Adrenal gland (tissue), 12 donors: ENCODE data around the gene STAT3. TPM values are rescaled to one million over a fixed set of nuclear protein-coding genes. Genes with fewer than 3 reads are reported as not detected.
A peak's percentile ranks its signal among the peaks of the same experiment; 100 is the strongest.

Source experiments
- DNase-seq, 7 donors: peaks; one replicate each; pipeline ENCODE4 v3.0.0-alpha.2; 2019 to 2020
- H3K27ac ChIP-seq, 5 donors: fragments of 200-600 bp; sonication (generic) in 4 of 5; 1 replicate in 3 of 5; 2 replicates in 2 of 5; pipeline versions ENCODE4 v1.5.1 to v1.8.0; 2016 to 2020; ENCODE audit warnings: mild to moderate bottlenecking in 1 of 5
- H3K27me3 ChIP-seq: fragments of 200-600 bp; 2 replicates; pipeline ENCODE4 v1.8.0; 2021
- H3K36me3 ChIP-seq, 2 donors: fragments of 200-600 bp; replicated peaks in 1 of 2; 1 replicate in 1 of 2; 2 replicates in 1 of 2; pipeline versions ENCODE4 v1.5.1 to v1.8.0; 2018 to 2022
- H3K4me1 ChIP-seq, 2 donors: fragments of 200-600 bp; replicated peaks in 1 of 2; 1 replicate in 1 of 2; 2 replicates in 1 of 2; pipeline versions ENCODE4 v1.5.1 to v1.8.0; 2018 to 2021
- H3K4me3 ChIP-seq, 4 donors: fragments of 200-600 bp; sonication (generic) in 3 of 4; one replicate each; pipeline ENCODE4 v1.5.1; 2016 to 2018
- H3K9me3 ChIP-seq, 3 donors: fragments of 200-600 bp; sonication (generic) in 1 of 3; replicated peaks in 1 of 3; 1 replicate in 2 of 3; 2 replicates in 1 of 3; pipeline versions ENCODE4 v1.5.1 to v1.8.0; 2016 to 2021
- POLR2A ChIP-seq, 2 donors: fragments of 450-650 bp; IDR thresholded peaks; one replicate each; pipeline ENCODE4 v1.6.1; 2017; ENCODE audit warnings: antibody characterized with exemption in 2 of 2, mild to moderate bottlenecking in 2 of 2, moderate library complexity in 1 of 2
- WGBS, 4 donors: extraction: QIAGEN DNeasy Blood & Tissue Kit in 2 of 4; methylation state at CpG; one replicate each; pipeline versions ENCODE4 v1.1.5 to v1.1.7; 2013 to 2017; 5-methylcytosine and 5-hydroxymethylcytosine counted together
- intact Hi-C, 2 donors: fragments of 100-400 bp; cut with DNase I; formaldehyde crosslinking; loops; one replicate each; pipeline versions ENCODE4 v1.14.1 to v1.15.0; 2022 to 2023
- polyA plus RNA-seq, 3 donors: library from polyadenylated mRNA; stranded (reverse); fragments of 200-250 nt in 2 of 3; fragments of 350-450 nt in 1 of 3; fragmentation: Illumina TruSeq in 1 of 3; extraction: RNeasy Lipid Tissue Mini Kit (QIAGEN cat#74804) in 1 of 3; gene quantifications; one replicate each; pipeline ENCODE4 v1.2.3, GENCODE V29; 2013 to 2014
- total RNA-seq, 9 donors: library from RNA; depleted of rRNA in 4 of 9; stranded (reverse); fragments of >200 nt in 4 of 9; fragments of 120-200 nt in 1 of 9; fragmentation: NEBNext Ultra II Directional in 1 of 9; extraction: Animal tissue kit (Norgen Biotek cat#: 25700) in 1 of 9; gene quantifications; one replicate each; pipeline versions ENCODE4 v1.1.0 to v1.2.4, GENCODE V29; 2013 to 2023
- TF ChIP-seq, protein P1 (sequence below), 6 experiments: fragments of 450-650 bp in 4 of 6; fragments of 200-600 bp in 2 of 6; sonication (generic) in 1 of 6; IDR thresholded peaks; 1 replicate in 5 of 6; 2 replicates in 1 of 6; pipeline versions ENCODE4 v1.5.1 to v1.8.0; 2016 to 2021; ENCODE audit warnings: antibody characterized with exemption in 6 of 6, mild to moderate bottlenecking in 2 of 6, moderate library complexity in 1 of 6
- donor health status: healthy with polysubstance abuse.
- donor health status: Bipolar disorder and iron deficiency.
- donor health status: DM: yes; HTN: yes; CAD: no.
- donor health status: DM: no; HTN: no; CAD: no.
- donor health status: DM: no; HTN: no; CAD: no.
- donor health status: DM: yes; HTN: yes; CAD: no.

The STAT3 gene
- total and polyA plus RNA-seq, 12 donors, result 31.0 to 282 (median 160) TPM

DNA sequence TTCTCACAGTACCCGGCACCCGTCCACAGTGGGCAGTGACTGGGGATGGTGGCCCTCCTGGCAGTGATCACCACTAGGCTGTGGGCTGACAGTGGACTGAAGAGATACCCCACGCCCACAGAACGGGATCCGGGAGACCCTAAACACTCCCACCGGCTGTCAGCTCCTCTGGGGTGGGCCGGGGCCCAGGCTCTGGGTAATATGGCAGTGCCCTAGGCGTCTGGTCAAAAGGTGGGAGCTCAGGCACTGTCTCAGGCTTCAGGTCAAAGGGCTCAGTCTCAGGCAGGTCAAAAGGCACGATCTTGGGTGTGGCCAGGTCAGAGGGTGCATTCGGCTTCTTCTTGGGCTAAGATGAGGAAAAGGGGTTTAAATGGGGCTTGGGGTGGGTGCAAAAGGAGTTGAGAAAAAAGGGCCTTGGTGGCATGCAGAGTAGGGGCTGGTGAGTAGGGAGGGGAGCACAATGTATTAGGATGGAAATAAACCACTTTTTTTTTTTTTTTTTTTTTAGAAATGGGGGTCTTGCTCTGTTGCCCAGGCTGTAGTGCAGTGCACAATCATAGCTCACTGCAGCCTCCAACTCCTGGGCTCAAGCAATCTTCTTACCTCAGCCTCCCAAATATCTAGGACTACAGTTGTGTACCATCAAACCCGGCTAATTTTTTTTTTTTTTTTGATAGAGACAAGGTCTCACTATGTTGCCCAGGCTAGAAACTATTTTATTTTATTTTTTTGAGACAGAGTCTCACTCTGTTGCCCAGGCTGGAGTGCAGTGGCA is 23.9 kb upstream of the STAT3 start:
- Histone ChIP-seq H3K27ac (peak overlapping the region in 1 of 5 donors; percentile 52), H3K36me3 (no peaks in the 10 kb centered on the region), H3K4me1 (peaks cover 23 to 41% of the 10 kb centered on the region in 2 donors), H3K27me3 (no peaks in the 10 kb centered on the region), H3K9me3 (no peaks in the 10 kb centered on the region), H3K4me3 (no peak overlapping the region)
- intact Hi-C loops, result no loop called here
- TF ChIP-seq POLR2A (IDR thresholded peaks at IDR 0.05), result no peak
- TF ChIP-seq, protein P1, sequence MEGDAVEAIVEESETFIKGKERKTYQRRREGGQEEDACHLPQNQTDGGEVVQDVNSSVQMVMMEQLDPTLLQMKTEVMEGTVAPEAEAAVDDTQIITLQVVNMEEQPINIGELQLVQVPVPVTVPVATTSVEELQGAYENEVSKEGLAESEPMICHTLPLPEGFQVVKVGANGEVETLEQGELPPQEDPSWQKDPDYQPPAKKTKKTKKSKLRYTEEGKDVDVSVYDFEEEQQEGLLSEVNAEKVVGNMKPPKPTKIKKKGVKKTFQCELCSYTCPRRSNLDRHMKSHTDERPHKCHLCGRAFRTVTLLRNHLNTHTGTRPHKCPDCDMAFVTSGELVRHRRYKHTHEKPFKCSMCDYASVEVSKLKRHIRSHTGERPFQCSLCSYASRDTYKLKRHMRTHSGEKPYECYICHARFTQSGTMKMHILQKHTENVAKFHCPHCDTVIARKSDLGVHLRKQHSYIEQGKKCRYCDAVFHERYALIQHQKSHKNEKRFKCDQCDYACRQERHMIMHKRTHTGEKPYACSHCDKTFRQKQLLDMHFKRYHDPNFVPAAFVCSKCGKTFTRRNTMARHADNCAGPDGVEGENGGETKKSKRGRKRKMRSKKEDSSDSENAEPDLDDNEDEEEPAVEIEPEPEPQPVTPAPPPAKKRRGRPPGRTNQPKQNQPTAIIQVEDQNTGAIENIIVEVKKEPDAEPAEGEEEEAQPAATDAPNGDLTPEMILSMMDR (IDR thresholded peaks at IDR 0.05), result no peak
- WGBS, 4 donors, result 80 to 88% (median 84%) methylated on average over 5 to 11 of the region's 11 CpGs
- DNase-seq, result no peak

DNA sequence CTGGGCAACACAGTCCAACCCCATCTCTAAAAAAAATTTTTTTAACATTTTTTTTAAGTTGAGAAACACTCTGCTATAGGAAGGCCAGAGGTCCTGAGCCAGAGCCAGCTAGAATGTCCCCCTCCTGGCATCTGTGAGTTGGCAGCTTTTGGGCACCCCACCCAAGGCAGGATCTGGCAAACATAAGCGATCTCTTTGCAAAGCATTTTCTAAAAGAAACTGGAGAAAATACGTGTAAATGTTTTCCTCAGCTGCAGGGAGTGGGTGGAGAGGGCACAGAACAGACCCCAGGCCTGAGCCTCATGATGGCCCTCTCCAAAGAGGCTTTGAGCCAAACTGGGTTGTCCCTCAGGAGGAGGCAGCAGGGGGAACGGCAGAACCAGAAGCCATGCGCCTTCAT is 23.1 kb upstream of the STAT3 start:
- no peaks in the 10 kb centered on the region for H3K9me3 ChIP-seq
- intact Hi-C loops, result no loop called here
- peaks cover 30 to 49% of the 10 kb centered on the region in 2 donors for H3K4me1 ChIP-seq
- no peak overlapping the region for H3K4me3 ChIP-seq
- no peak for DNase-seq
- peak overlapping the region in 2 of 5 donors; percentile 26 to 52 for H3K27ac ChIP-seq
- WGBS, 4 donors, result 67 to 71% (median 70%) methylated on average over 4 of the region's 4 CpGs
- TF ChIP-seq POLR2A (IDR thresholded peaks at IDR 0.05), result no peak
- TF ChIP-seq, protein P1 (IDR thresholded peaks at IDR 0.05), result no peak
- H3K27me3 ChIP-seq, result no peaks in the 10 kb centered on the region
- no peaks in the 10 kb centered on the region for H3K36me3 ChIP-seq

DNA sequence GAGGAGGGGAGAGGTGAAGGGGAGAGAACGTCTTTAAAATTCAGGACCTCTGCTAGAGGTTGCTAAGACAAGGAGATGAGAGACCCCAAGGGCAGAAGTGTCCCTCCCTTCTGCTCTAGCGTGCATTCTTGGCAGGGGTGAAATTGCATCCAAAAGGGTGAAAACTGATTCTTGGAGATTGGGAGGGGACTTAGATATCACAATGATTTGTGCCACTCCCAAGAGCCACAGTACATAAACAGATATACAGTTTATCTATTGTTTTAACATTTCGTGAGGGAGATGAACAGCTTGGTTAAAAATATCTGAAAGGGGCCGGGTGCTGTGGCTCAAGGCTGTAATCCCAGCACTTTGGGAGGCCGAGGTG is 22.1 kb upstream of the STAT3 start:
- no peaks in the 10 kb centered on the region for H3K36me3 ChIP-seq
- H3K4me3 ChIP-seq, result no peak overlapping the region
- peak overlapping the region in 4 of 5 donors; percentile 63 to 91 (median 74) for H3K27ac ChIP-seq
- TF ChIP-seq POLR2A (IDR thresholded peaks at IDR 0.05), result no peak
- TF ChIP-seq, protein P1 (IDR thresholded peaks at IDR 0.05), result no peak
- no peak for DNase-seq
- intact Hi-C loops, result no loop called here
- WGBS, 4 donors, result 58 to 73% (median 65%) methylated on average over 5 of the region's 5 CpGs
- no peaks in the 10 kb centered on the region for H3K9me3 ChIP-seq
- H3K4me1 ChIP-seq, result peaks cover 33 to 49% of the 10 kb centered on the region in 2 donors
- no peaks in the 10 kb centered on the region for H3K27me3 ChIP-seq

DNA sequence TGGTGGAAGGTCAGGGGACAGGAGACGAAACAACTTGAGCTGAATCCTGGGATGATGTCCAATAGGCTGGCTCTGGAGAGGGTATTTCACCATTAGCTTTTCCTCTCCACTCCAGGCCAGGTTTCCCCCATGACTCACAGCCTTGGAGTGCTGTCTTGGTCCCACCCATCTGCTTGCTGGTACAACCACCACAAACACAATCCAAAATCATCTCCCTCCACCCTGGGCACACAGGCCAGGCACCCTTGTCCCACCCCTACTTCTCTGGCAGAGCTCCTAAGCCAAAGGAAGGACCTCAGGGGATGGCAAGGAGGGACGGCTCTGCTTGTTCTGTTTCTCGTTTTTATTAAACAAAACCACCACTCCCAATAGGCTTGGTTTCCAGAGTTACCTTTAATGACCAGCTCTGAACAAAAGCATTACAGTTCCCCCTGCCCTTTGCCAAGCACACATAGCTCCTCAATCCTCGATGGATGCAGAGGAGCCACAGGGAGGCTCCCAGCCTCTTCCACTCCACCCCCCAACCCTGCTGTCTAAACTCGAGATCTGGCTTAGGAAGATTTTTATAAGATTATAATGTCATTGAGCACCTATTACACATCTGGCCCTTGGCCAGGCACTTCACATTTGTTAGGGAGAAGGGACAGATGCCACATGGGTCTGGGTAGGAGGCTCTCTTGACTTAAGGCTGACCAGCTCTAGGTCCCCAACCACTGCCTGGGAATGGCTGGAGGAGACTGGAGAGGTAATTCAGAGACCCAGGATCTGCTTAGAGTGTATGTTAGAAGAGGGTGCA is 21.5 kb upstream of the STAT3 start:
- Histone ChIP-seq H3K27ac (peak overlapping the region; percentile 31 to 91 (median 66)), H3K4me1 (peaks cover 33 to 49% of the 10 kb centered on the region in 2 donors)

More for the DNA sequence above, 21.5 kb upstream of the STAT3 start:
- Histone ChIP-seq H3K27me3 (no peaks in the 10 kb centered on the region), H3K36me3 (peaks cover 0 to 4% of the 10 kb centered on the region in 2 donors), H3K9me3 (no peaks in the 10 kb centered on the region), H3K4me3 (no peak overlapping the region)
- peak; percentile 58 to 88 (median 84) for DNase-seq
- WGBS, 4 donors, result 7 to 36% (median 17%) methylated on average over 4 to 5 of the region's 5 CpGs
- TF ChIP-seq, protein P1 (IDR thresholded peaks at IDR 0.05), result no peak
- TF ChIP-seq POLR2A (IDR thresholded peaks at IDR 0.05), result peak in 1 of 2 donors; percentile 28
- intact Hi-C loops, result loop anchor here in 1 of 2 donors (10.0 kb wide), 1 partner anchor 185 kb away; no protein-coding TSS in a partner anchor
